H1 (cell line): ENCODE results near the gene LMTK2. TPM values are rescaled to one million over a fixed set of nuclear protein-coding genes. Genes with fewer than 3 reads are reported as not detected.

Experiments
- SAP30 ChIP-seq: fragments of 300-600 bp; sonication (generic); IDR thresholded peaks from 2 replicates; pipeline ENCODE4 v1.7.1; 2012; ENCODE audit warnings: low read length, moderate library complexity, mild to moderate bottlenecking, inconsistent platforms; ENCODE audit not compliant: insufficient read depth, insufficient replicate concordance
- SIRT6 ChIP-seq: IDR thresholded peaks from one replicate; pipeline ENCODE4 v1.7.1; 2012; ENCODE audit warnings: low read length, inconsistent platforms
- polyA plus RNA-seq, 7 experiments: library from polyadenylated mRNA; depleted of rRNA in 3 of 7; stranded (reverse) in 5 of 7; unstranded in 2 of 7; fragments of >200 nt in 5 of 7; fragments of 200-250 nt in 2 of 7; gene quantifications; 1 replicate in 5 of 7; 2 replicates in 1 of 7; 4 replicates in 1 of 7; pipeline versions ENCODE4 v1.2.1 to v1.2.3, GENCODE V29; 2011 to 2013; ENCODE audit warnings: missing spikeins in 2 of 7, mixed read lengths in 2 of 7
- total RNA-seq: library from RNA; stranded (reverse); fragmentation: NEBNext Ultra II Directional; extraction: Animal tissue kit (Norgen Biotek cat#: 25700); gene quantifications from 2 replicates; pipeline ENCODE4 v1.2.1, GENCODE V29; 2021

The LMTK2 gene
- total and polyA plus RNA-seq, 2 of the 8 experiments (the other 6 are each of a cell fraction or from before 2014, with no cell fraction given), result 9.7 to 30.7 TPM

- TF ChIP-seq SAP30 (no peak), SIRT6 (no peak)
Measured at GRCh38 chr7:98248156-98248555, 141.5 kb downstream of the LMTK2 start (continued).
